ENCODE data around the gene SAFB. TPM values are rescaled to one million over a fixed set of nuclear protein-coding genes. Genes with fewer than 3 reads are reported as not detected.
"Not testable (repeated sequence)": the region's sequence is repeated elsewhere in the genome, so short reads cannot be mapped to it uniquely, and the experiment has no call there.

SAFB gene
- total and polyA plus RNA-seq, 12 donors, result 42.8 to 72.5 (median 50.2) TPM

- Histone ChIP-seq H3K4me3 (no peak overlapping the region), H3K27ac (no peak overlapping the region), H3K4me1 (no peaks in the 10 kb centered on the region), H3K9me3 (no peaks in the 10 kb centered on the region), H3K27me3 (no peaks in the 10 kb centered on the region), H3K36me3 (peaks cover 5 to 86% (median 56%) of the 10 kb centered on the region in 9 donors)
- TF ChIP-seq CTCF (IDR thresholded peaks at IDR 0.05), result no peak
- DNase-seq (no peak), ATAC-seq (no peak)
- WGBS, 2 donors, result 96 to 97% methylated on average over 22 of the region's 22 CpGs
- intact Hi-C loops (cut with DNase I), result no loop called here
Measured at GRCh38 chr19:5700455-5701092, 77.7 kb downstream of the SAFB start.

GRCh38 chr19:5702053-5702410 lies 79.1 kb downstream of the SAFB start:
- H3K27me3 ChIP-seq; ATAC-seq; DNase-seq; H3K9me3 ChIP-seq; H3K27ac ChIP-seq; H3K4me1 ChIP-seq; intact Hi-C loops (cut with DNase I); H3K4me3 ChIP-seq: not testable (repeated sequence)
- 91 to 92% methylated on average over 14 to 17 of the region's 28 CpGs for WGBS, 2 donors
- H3K36me3 ChIP-seq, result peaks cover 0 to 86% (median 56%) of the 10 kb centered on the region in 9 donors

- DNase-seq, result no peak
- WGBS, 2 donors, result 96 to 97% methylated on average over 40 of the region's 40 CpGs
- Histone ChIP-seq H3K4me3 (no peak overlapping the region), H3K27ac (no peak overlapping the region), H3K9me3 (no peaks in the 10 kb centered on the region), H3K27me3 (no peaks in the 10 kb centered on the region), H3K36me3 (peaks cover 0 to 89% (median 56%) of the 10 kb centered on the region in 9 donors), H3K4me1 (no peaks in the 10 kb centered on the region)
- ATAC-seq, result peak in 2 of 8 donors; percentile 5 to 17
- intact Hi-C loops (cut with DNase I), result no loop called here
- TF ChIP-seq CTCF (IDR thresholded peaks at IDR 0.05), result no peak
Measured at GRCh38 chr19:5703819-5704818, 81.2 kb downstream of the SAFB start.

- no peak for TF ChIP-seq CTCF (IDR thresholded peaks at IDR 0.05)
- no peak for DNase-seq
- H3K4me3 ChIP-seq, result no peak overlapping the region
- H3K4me1 ChIP-seq, result no peaks in the 10 kb centered on the region
- H3K27me3 ChIP-seq, result no peaks in the 10 kb centered on the region
- H3K36me3 ChIP-seq, result peaks cover 0 to 89% (median 56%) of the 10 kb centered on the region in 9 donors
- intact Hi-C loops (cut with DNase I), result no loop called here
- H3K9me3 ChIP-seq, result no peaks in the 10 kb centered on the region
- ATAC-seq, result peak in 2 of 8 donors; percentile 19 to 25
- 84 to 85% methylated on average over 16 of the region's 16 CpGs for WGBS, 2 donors
- no peak overlapping the region for H3K27ac ChIP-seq
Measured at GRCh38 chr19:5705552-5705951, 82.7 kb downstream of the SAFB start.
